SK-N-SH (cell line): Measurements from ENCODE around the gene GPR17. TPM values are rescaled to one million over a fixed set of nuclear protein-coding genes. Genes with fewer than 3 reads are reported as not detected.

Experiments used
- CTCF ChIA-PET: fragments of 300-600, 350-600 bp; formaldehyde crosslinking; extraction: SDS; loops from one replicate; lab custom pipeline; 2021; lab: Yijun Ruan, JAX
- POLR2A ChIA-PET: fragments of 350-600 bp; sonication (Branson Sonifier 250); formaldehyde crosslinking; extraction: SDS; loops from one replicate; lab custom pipeline; 2020; ENCODE audit warnings: antibody characterized with exemption, inconsistent platforms; lab: Yijun Ruan, JAX
- DNase-seq: peaks from one replicate; pipeline ENCODE4 v3.0.0; 2012
- H2AFZ ChIP-seq: fragments of 200-600 bp; sonication (generic); 2 replicates; pipeline ENCODE4 v1.8.1; 2016; ENCODE audit warnings: antibody characterized with exemption, mild to moderate bottlenecking, low read depth
- H3F3A ChIP-seq: fragments of 200-600 bp; sonication (generic); replicated peaks from 2 replicates; pipeline ENCODE3; 2016; ENCODE audit warnings: antibody characterized with exemption, mild to moderate bottlenecking; ENCODE audit not compliant: insufficient read depth
- H3K27ac ChIP-seq, 2 experiments: fragments of 200-500 bp in 1 of 2; fragments of 200-600 bp in 1 of 2; sonication (Bioruptor generic) in 1 of 2; sonication (generic), shearing (Covaris generic) in 1 of 2; 2 replicates each; pipeline versions ENCODE4 v1.5.1 to v1.6.1; 2014 to 2016; ENCODE audit warnings: low read depth in 2 of 2, inconsistent platforms in 1 of 2, low read length in 1 of 2, mild to moderate bottlenecking in 1 of 2, mixed read lengths in 1 of 2
- H3K27me3 ChIP-seq: fragments of 200-600 bp; sonication (generic), shearing (Covaris generic); 2 replicates; pipeline ENCODE4 v1.6.1; 2016; ENCODE audit warnings: mixed run types; ENCODE audit not compliant: insufficient read depth
- H3K36me3 ChIP-seq, 2 experiments: fragments of 200-500 bp in 1 of 2; fragments of 200-600 bp in 1 of 2; sonication (Bioruptor generic) in 1 of 2; sonication (generic) in 1 of 2; replicated peaks in 1 of 2; 2 replicates each; pipeline versions ENCODE3 to v1.5.1; 2014 to 2016; ENCODE audit warnings: low read length in 1 of 2, mild to moderate bottlenecking in 1 of 2; ENCODE audit not compliant: insufficient read depth in 2 of 2, control insufficient read depth in 1 of 2
- H3K4me1 ChIP-seq, 2 experiments: fragments of 200-500 bp in 1 of 2; fragments of 200-600 bp in 1 of 2; sonication (Bioruptor generic) in 1 of 2; sonication (generic), shearing (Covaris generic) in 1 of 2; 2 replicates each; pipeline versions ENCODE4 v1.5.1 to v1.6.1; 2014 to 2016; ENCODE audit warnings: low read depth in 1 of 2, low read length in 1 of 2, mixed run types in 1 of 2; ENCODE audit not compliant: insufficient read depth in 2 of 2, control insufficient read depth in 1 of 2
- H3K4me2 ChIP-seq: fragments of 200-600 bp; sonication (generic), shearing (Covaris generic); 2 replicates; pipeline ENCODE4 v1.6.1; 2017; ENCODE audit warnings: mixed run types
- H3K4me3 ChIP-seq, 2 experiments: fragments of 200-500 bp in 1 of 2; fragments of 200-600 bp in 1 of 2; sonication (Bioruptor generic) in 1 of 2; sonication (generic), shearing (Covaris generic) in 1 of 2; 2 replicates each; pipeline versions ENCODE4 v1.5.1 to v1.8.1; 2014 to 2016; ENCODE audit warnings: low read depth in 2 of 2, inconsistent platforms in 1 of 2, low read length in 1 of 2, mild to moderate bottlenecking in 1 of 2, mixed read lengths in 1 of 2, moderate library complexity in 1 of 2
- H3K79me2 ChIP-seq: fragments of 200-600 bp; sonication (generic); 2 replicates; pipeline ENCODE4 v1.8.1; 2017; ENCODE audit warnings: mild to moderate bottlenecking; ENCODE audit not compliant: insufficient read depth
- H3K9ac ChIP-seq: fragments of 200-600 bp; sonication (generic); 2 replicates; pipeline ENCODE4 v1.6.1; 2017; ENCODE audit warnings: mixed run types
- H3K9me2 ChIP-seq: fragments of 200-600 bp; sonication (generic); 2 replicates; pipeline ENCODE4 v1.6.1; 2017; ENCODE audit warnings: mixed run types
- H3K9me3 ChIP-seq: fragments of 200-600 bp; sonication (generic); 2 replicates; pipeline ENCODE4 v1.6.1; 2017; ENCODE audit warnings: mixed run types, mild to moderate bottlenecking, moderate library complexity
- H4K20me1 ChIP-seq: fragments of 200-600 bp; sonication (generic); 2 replicates; pipeline ENCODE4 v1.6.1; 2017; ENCODE audit warnings: mild to moderate bottlenecking, mixed run types; ENCODE audit not compliant: insufficient read depth
- GABPA ChIP-seq: IDR thresholded peaks from 2 replicates; pipeline ENCODE4 v1.4.0; 2012; ENCODE audit warnings: low read depth, mild to moderate bottlenecking
- GATA2 ChIP-seq: sonication (generic); formaldehyde crosslinking; IDR thresholded peaks from 2 replicates; pipeline ENCODE4 v1.5.0; 2020; ENCODE audit warnings: mild to moderate bottlenecking, missing genetic modification reagents
- MEF2A ChIP-seq: IDR thresholded peaks from 2 replicates; pipeline ENCODE4 v1.4.0; 2012; ENCODE audit warnings: low read depth, borderline replicate concordance
- RAD21 ChIP-seq: IDR thresholded peaks from 2 replicates; pipeline ENCODE4 v1.6.1; 2012; ENCODE audit warnings: mild to moderate bottlenecking, low read length
- RXRA ChIP-seq: IDR thresholded peaks from 2 replicates; pipeline ENCODE4 v1.4.0; 2012; ENCODE audit warnings: low read depth, mild to moderate bottlenecking, borderline replicate concordance
- TEAD4 ChIP-seq: IDR thresholded peaks from 2 replicates; pipeline ENCODE4 v1.4.0; 2012; ENCODE audit warnings: mild to moderate bottlenecking, borderline replicate concordance; ENCODE audit not compliant: insufficient read depth
- WGBS: methylation state at CpG from one replicate; pipeline ENCODE4 v1.1.6; 2017; ENCODE audit warnings: low lambda C conversion rate; 5-methylcytosine and 5-hydroxymethylcytosine counted together
- polyA plus RNA-seq, 3 experiments: library from polyadenylated mRNA; depleted of rRNA; stranded (reverse); fragments of >200 nt; gene quantifications; 2 replicates each; pipeline ENCODE4 v1.2.3, GENCODE V29; 2012

Gene GPR17
- polyA plus RNA-seq, 1 of the 3 experiments (the other 2 are of a cell fraction): 0.03 TPM

DNA sequence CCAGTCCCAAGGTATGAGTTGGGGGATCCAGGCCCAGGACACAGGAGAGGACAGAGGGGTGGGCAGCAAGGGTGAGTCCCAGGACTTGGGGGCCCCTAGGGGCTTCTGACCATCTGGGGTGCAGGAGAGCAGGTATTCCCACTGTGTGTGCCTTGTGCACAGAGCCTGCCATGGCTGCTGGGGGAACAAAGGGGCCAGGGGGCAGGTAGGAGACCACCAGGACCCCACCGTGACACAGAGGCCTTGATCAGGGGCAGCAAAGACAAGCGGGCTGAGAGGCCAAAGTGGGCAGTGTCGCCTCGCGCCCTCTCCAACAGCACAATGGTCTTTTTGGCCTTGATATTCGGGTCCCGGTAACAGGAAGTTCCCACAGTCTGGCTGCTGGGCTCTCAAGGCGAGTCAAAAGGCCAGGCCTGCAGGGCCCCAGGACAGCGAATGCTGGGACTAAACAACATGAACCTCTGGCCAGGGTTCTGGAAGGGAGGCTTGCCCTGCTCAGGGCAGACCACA is 12.3 kb upstream of the GPR17 start:
- WGBS: 94% methylated on average over 8 of the region's 9 CpGs
- Histone ChIP-seq H3K36me3 (no peaks in the 10 kb centered on the region), H3F3A (no peaks in the 10 kb centered on the region), H4K20me1 (no peaks in the 10 kb centered on the region), H3K4me1 (peaks cover 10 to 34% of the 10 kb centered on the region in 2 experiments; a peak in 3 of 4 replicates), H3K4me3 (no peak overlapping the region), H2AFZ (no peak overlapping the region), H3K9ac (no peak overlapping the region), H3K27ac (peak overlapping the region in 1 of 2 experiments; percentile 51; a peak in 1 of 4 replicates), H3K27me3 (no peaks in the 10 kb centered on the region), H3K79me2 (no peaks in the 10 kb centered on the region), H3K9me2 (no peaks in the 10 kb centered on the region), H3K4me2 (no peak overlapping the region), H3K9me3 (no peaks in the 10 kb centered on the region)
- DNase-seq: no peak
- ChIA-PET POLR2A (no interaction called here), CTCF (interaction anchor here (0.6 kb wide), 1 partner anchor 389 kb away, joined by 4 read pairs; no protein-coding TSS in a partner anchor)
- TF ChIP-seq GABPA: no peak
- TF ChIP-seq, all 33 proteins: peak for 0

DNA sequence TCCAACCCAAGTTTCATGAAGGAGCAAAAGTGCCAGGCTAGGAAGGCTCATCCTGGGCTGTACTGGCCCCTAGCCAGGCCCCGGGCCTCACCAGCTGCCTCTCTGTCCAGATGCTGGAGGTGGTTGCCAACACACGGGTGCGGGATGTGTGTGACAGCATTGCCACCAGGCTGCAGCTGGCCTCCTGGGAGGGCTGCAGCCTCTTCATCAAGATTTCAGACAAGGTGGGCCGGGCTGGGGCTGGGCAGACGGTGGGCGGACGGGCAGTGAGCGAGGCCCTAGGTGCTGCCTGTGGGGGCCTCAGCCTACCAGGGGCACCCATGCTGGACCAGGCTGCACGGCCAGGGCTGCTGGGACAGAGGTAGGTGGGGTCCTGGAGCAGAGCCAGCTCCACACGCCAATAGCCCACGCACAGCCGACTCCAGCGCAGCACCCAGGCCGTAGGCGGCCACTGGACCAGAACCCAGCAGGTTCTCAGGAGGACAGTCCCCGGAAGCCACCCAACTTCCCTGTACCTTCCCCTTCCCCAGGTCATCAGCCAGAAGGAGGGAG is 11.8 kb upstream of the GPR17 start:
- H3K9me2 ChIP-seq: no peaks in the 10 kb centered on the region
- H3K9me3 ChIP-seq: no peaks in the 10 kb centered on the region
- H3K4me2 ChIP-seq: no peak overlapping the region
- POLR2A ChIA-PET: no interaction called here
- H3K27me3 ChIP-seq: no peaks in the 10 kb centered on the region
- no peak overlapping the region for H3K9ac ChIP-seq
- H4K20me1 ChIP-seq: no peaks in the 10 kb centered on the region
- H3K36me3 ChIP-seq: no peaks in the 10 kb centered on the region
- no peaks in the 10 kb centered on the region for H3K79me2 ChIP-seq
- DNase-seq: peak; percentile 73
- no peak overlapping the region for H2AFZ ChIP-seq
- 0% methylated on average over 1 of the region's 16 CpGs for WGBS
- CTCF ChIA-PET: interaction anchor here (0.6 kb wide), 1 partner anchor 388 kb away, joined by 4 read pairs; no protein-coding TSS in a partner anchor
- H3K4me1 ChIP-seq: peaks cover 10 to 34% of the 10 kb centered on the region in 2 experiments; a peak in 3 of 4 replicates
- H3F3A ChIP-seq: no peaks in the 10 kb centered on the region
- no peak overlapping the region for H3K4me3 ChIP-seq
- TF ChIP-seq MEF2A (no peak), GATA2 (0 out of 2 replicates have a peak, but pooled peaks have one; percentile 12), RAD21 (peak; percentile 23)
- H3K27ac ChIP-seq: peak overlapping the region in 1 of 2 experiments; percentile 51; a peak in 1 of 4 replicates

DNA sequence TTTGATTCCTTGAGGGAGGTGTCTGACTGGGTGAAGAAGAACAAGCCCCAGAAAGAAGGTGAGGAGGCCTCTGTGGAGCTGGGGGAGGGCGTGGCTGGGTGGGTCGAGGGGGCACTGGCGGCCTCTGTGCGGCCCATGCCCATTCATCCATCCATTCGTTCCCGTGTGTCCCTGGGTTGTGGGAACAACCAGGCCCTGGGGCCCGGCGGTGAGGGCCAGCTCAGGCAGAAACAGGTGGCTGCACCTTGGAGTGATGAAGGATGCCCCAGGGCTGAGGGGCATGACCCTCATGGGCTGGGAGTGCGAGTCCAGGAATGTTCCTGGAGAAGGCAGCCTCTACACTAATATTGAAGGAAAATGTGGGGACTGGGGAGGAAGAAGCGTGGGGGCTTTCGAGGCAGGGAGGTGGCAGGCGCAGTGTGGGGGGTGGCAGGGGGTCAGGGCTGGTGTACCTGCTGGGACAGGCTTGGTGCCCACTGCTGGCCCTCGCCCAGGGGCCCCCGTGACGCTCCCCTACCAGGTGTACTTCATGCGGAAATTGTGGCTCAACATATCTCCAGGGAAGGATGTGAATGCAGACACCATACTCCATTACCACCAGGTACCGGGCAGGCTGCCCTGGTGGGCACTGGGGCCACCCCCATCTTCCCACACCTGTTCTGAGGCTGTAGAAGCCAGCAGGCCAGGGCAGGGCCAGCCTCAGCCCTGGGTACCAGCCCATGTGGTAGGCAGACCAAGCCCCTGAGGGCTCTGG is 11.2 kb upstream of the GPR17 start:
- Histone ChIP-seq H3K27me3 (no peaks in the 10 kb centered on the region), H3K36me3 (no peaks in the 10 kb centered on the region), H3K4me1 (peaks cover 10 to 34% of the 10 kb centered on the region in 2 experiments; a peak in 3 of 4 replicates), H3K9me3 (no peaks in the 10 kb centered on the region), H3K4me3 (no peak overlapping the region), H3F3A (no peaks in the 10 kb centered on the region), H4K20me1 (no peaks in the 10 kb centered on the region), H3K9me2 (no peaks in the 10 kb centered on the region), H3K79me2 (no peaks in the 10 kb centered on the region), H3K4me2 (no peak overlapping the region), H3K27ac (no peak overlapping the region; a peak in 1 of 4 replicates), H2AFZ (no peak overlapping the region), H3K9ac (no peak overlapping the region)
- WGBS: 90% methylated on average over 12 of the region's 17 CpGs
- ChIA-PET POLR2A (no interaction called here), CTCF (no interaction called here)
- TF ChIP-seq TEAD4 (no peak), RXRA (no peak)
- no peak for DNase-seq
